ENCODE measurements around the gene EIF4E1B.

The EIF4E1B gene

DNA sequence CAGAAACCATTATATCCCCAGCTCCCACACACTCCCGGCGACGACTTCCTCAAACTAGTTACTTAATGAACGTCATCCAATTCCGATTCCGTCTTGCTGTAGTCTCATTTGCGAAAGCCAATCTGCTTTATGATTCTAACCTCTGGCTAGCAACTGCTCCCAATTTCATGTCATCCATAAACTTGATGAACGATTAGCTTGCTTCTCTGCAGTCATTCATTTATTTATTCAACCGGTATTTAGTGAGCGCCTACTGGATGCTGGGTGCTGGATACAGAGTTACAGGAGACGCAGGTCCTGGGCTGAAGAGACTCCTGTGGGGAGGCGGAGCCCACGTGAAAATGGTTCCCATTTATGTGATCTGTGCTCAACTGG is 63.0 kb downstream of the EIF4E1B start:
- peak; percentile 60 to 69 (median 62) for DNase-seq

DNA sequence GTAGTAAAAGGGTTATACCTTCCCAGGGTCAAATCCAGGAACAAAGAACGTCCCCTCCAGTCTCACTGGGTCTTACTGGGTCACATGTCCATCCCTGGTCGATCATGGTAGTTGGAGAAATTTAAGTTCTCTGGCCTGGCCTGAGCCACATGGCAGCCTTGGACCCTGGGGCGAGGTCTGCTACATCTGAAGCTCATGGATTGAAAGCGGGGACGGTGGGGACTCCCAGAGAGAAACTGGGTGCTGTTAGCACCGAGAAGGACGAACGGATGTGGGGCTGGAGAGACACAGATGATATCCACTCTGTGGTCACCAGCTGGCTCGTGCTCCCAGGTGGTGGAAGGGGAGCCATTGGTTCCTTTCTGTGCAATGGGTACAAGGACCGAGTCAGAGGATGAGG is 63.7 kb downstream of the EIF4E1B start:
- DNase-seq: no peak

DNA sequence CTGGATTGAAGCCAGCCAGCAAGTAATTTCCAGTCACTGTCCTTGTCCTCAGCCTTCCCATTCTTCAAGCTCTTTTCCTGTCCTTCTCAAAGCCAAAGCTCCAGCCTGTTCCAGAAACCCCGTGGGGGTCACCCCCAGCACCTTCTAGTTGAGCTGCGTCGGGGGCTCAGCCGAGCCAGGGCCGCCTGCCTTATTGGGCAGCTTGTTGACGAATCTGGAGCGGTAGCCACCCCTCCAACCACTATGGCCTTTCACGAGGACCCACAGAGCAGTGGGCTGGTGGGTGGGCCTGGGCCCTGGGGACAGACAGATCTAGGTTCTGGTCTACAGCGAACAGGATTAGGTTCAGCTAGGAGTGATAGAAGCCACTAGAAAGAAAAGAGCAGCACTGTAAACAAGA is 64.2 kb downstream of the EIF4E1B start:
- no peak for DNase-seq

DNA sequence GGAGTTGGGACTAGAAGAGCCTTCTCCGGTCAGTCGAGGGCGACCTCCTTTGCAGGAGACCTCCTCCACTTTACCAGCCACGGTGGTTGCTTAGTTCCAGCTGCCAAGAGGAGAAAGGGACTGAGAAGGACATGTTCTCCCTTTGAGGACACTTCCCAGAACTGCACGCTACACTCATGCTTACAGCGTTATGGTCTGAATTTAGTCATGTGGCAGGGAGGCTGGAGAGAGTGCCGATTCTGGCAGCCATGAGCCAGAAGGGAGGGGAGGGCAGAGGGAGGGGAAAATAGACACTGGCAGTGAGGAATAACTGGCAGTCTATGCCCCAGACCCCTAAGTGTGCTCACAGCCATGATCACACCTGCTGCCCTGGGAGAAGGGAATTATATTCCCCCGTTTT is 64.6 kb downstream of the EIF4E1B start:
- DNase-seq: no peak

Data from suppressor macrophage treated with lipopolysaccharide for 1 hour (primary cell).